NK-92 treated with Interleukin-12 subunit alpha and Interleukin-12 subunit beta, amount 100 ng/mL, for 24 hours (cell line): Measurements from ENCODE around the gene ELMO1.

Experiments used
- DNase-seq: peaks from one replicate; lab custom pipeline; 2025; lab: John Stamatoyannopoulos, UW

Gene ELMO1

DNA sequence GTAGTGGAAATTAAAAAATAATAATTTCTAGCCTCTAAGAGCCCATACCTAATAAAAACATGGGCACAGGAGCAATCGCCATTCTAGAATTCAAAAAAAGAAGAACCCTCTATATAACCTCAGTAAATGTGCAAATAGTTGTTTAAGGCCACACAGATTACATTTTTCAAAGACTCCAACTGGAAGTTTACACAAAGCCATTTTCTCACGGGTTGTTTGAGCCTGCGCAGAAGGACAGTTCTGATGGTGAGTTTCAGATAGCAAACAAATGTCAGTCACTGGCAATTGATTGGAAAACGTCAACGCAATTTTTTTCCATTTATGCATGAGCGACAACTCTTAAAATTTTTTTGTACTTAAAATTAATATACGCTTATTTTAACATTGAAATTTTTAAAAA, 23.0 kb upstream of the ELMO1 start:
- DNase-seq: no peak

DNA sequence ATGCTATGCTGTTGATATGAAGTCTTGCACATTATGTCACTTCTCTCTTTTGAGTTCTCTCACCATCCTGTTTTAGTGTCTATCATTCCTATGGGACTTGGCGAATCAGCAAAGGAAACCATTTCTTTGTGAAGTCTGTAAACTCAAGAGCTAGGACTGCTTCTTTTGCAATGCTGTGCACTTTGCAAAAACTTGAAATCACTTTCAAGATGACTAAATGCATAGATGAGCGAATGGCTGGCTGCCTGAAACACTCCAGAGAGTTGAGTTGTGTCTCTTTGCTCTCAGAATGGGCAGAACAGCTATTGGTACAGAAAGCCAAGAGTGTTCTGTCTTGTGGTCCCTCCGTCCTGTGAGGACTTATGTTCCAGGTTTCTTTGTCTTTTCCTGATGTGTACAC, 18.3 kb upstream of the ELMO1 start:
- no peak for DNase-seq

DNA sequence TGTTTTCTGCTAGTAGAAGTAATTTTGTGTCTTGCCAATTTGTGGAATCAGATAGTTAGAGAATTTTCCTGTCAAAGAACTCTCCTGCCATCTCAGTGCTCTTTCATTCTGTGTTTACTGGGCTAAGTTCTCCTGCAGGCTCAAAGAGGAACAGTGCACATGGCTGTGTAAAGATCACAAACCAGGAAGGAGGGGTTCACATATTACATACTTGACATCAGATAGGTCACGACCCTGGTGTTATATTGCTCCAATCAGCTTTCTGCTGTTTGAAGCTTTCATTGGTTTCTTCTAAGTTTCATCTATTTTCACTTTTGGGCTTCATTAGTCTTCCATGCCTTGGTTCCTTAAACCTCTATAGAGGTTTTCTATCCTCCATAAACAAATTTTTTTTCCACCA, 13.5 kb upstream of the ELMO1 start:
- DNase-seq: no peak

DNA sequence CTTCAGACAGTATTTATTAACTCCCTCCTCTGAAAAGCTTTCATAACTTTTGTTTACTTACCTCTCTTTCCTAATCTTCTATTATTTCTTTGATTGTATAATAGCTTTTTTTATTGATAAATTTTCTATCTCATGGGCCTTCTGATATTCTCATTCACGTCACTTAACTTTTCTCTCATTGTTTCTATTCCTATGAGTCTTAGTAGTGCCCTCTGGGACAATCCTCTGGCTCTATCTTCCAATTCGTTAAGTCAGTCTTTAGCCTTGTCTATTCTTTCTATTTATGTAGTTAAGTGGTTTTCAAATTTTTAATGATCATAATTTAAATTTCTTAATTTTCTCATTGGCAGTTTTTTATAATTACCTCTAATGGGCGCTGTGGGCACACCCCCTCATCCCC, 6.4 kb upstream of the ELMO1 start:
- no peak for DNase-seq

DNA sequence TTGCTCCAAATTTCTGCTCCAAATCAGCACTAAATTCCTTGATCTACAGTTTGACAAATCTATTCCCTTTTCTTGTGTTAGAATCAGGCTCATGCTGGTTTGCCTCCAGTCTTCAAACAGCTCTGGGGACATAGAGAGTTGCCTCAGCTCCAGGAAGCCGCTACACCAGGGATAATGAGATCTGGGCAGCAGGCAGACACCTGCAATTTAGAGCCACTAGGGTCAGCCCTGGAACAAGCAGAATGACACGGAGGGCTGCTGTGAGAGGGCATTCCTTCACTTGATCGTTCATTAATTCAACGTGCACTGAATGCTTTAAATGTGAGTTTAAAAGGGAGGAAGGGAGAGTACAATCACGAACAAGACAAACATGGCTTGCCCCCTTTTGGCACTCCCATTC, 3.7 kb upstream of the ELMO1 start:
- DNase-seq: no peak

DNA sequence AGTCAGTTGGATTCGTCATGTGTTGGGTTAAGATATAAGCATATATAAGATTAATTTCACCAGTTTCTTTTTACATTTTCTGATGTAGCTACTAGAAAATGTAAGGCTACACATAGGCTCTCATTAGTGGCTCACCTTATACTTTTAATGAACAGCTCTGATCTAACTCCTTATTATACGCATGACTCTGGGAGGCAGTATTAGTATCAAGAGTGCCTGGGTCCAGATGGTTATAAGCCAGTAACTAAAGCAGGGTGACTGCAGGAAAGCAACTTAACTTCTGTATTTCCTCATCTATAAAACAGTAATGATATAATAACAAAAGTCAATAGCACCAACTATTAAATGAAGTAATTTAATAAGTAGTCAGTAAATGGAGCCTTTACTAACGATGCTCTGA, 1.4 kb upstream of the ELMO1 start:
- no peak for DNase-seq

DNA sequence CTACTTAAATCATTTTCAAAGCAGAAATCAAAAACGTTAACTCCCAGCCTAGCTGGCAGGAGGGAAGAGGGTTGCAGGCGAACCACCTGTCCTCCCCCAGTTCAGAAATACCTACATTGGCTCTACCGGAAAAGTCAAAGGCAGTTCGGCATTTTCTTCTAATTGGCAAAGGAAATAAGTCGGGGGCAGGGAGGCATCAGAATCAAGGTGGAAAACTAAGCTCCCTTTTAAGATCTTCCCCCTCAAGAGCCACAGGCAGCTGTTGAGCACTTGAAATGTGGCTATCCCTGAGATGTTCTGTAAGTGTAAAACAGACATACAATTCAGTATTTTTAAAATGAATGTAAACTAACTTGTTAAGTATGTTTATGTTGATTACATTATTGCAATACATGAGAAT, 957 bp upstream of the ELMO1 start:
- DNase-seq: no peak

DNA sequence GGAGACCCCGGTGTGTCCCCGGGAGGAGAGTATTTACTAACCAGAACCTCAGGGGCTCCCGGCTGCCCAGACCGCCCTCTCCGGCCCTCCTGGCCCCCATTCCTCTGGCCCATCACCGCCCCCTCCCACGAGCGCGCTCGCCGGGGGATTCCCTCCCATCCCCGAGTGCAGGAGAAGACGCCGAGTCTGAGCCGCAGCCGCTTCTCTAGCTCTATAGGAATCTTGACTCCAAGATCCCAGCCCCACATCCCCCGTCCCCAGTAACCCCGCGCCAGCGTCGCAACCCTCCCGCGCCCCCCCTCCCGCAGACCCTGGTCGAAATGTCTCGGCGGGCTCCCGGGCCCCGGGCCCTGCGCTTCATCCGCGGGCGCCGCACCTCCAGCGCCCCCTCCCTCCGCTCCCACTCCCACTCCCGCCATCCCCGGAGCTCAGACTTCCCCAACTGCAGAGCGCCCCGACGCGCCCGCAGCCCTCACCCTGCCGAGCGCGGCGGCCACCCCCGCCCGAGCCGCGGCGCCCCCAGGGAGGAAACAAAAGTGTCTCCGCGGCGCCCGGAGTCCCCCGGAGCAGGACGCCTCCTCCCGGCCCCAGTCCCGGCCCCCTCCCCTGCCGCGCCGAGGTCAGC, 541 bp downstream of the ELMO1 start:
- no peak for DNase-seq

DNA sequence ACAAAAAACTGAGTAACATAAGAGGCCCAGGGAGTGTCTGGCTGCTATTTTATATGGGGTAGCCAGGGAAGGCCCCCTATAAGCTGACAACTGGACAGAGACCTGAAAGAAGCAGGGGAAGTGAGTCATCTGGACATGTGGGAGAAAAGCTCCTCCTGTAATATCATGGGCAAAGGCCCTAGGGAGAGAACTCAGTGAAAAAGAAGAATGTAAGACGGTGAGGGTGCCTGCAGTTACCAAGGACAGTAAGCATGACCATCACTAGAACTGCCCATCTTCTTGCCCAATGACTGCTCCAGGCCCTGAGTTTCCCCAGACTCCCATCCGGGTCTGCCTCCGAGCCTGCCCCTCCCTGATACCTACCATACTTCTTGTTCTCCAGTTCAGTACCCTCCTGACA, 2.3 kb downstream of the ELMO1 start:
- DNase-seq: no peak

DNA sequence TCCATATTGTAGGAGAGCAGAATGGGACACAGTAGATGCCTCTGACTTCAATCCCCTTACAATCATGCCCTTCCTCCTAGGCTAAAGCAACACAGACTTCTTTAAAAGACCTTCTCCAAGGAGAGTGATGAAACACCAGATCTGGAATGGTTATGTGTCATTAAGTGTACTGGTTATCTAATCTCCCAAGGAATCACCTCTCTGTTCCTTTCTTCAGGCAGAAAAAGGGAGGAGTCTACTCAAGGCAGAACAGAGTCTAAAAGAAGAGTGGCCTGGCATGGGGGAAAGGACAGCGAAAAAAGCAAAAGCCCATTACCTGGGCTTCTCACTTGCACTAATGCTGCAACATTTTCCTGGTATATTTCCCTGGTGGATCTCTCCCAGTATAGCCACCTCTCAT, 2.9 kb downstream of the ELMO1 start:
- no peak for DNase-seq

DNA sequence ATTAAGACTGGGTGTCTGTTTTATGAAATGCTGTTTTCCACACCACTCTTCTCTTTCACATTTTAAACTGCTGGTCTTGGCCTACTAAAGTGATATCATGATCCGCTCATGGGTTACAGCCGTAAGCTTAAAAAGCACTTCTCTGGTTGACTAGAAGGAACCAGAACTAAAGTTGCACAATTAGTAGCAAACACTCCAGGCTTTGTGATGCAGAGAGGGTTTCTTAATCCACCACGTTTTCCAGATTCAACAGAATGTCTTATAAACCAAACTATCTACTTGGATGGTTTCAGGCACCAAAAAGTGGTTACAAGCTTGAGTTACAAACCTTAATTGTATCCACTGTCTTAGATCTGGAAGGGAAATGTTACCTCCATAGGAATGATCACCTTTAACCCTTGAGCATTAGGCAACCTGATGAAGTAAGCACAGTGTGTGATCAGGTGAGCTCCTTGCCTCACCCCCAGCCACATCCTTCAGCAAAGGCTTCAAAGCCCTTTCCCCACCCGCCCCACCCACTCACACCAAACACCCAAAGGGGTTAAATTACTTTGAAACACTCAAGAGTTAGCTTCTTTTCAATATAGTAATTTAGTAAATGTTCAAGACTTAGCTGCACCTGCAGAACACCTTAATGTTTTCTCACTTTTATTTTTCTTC, 3.5 kb downstream of the ELMO1 start:
- DNase-seq: no peak

DNA sequence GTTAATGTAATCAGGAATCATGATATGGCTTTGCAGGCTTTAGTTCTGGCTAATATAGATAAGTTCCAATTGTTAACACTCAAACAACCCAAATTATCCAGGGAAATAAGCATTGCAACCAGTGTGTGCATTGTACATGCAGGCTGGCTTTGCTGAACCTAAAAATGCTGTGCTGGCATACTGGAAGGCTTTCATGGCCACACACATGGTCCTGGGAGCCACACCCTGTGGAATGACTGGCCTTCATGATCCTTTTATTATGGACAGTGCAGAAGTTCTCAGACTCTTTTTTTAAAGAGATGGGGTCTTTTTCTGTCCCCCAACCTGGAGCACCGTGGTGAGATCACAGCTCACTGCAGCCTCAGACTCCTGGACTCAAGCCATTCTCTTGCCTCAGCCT, 5.0 kb downstream of the ELMO1 start:
- DNase-seq: no peak

DNA sequence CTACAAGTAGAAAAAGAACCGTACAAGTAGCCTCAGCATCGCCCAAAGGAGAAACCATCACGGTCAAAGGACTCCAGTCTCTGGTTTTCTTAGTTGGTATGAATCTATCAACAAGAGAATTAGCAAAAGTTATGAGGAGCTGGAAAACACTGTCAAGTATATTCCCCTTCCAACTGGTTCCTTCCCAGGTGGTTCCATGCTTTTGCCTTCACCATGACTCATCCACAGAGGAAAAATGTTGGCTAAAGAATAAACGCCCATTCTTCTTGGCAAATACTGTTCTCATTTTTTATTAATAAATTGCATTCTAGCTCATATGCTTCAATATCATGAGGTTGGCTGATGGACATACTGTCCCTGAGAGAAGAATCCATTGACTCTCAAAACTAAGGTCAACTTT, 6.4 kb downstream of the ELMO1 start:
- DNase-seq: no peak

DNA sequence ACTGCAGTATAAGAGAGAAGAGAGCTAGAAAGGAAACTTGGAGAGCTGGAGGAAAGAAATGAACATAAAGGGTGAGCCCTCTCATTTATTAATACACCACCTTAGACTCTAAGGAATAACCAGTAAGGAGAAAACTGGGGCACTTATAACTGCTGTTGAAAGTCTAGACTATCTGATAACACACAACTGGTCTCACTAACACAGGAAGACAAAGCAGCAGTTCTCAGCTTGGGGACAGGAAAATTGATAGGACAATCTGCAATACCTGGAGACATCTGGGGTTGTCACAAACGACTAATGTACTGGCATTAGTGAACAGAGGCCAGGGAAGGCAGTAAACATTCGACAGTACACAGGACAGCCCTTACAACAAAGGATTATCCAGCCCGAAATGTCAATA, 6.8 kb downstream of the ELMO1 start:
- DNase-seq: no peak

DNA sequence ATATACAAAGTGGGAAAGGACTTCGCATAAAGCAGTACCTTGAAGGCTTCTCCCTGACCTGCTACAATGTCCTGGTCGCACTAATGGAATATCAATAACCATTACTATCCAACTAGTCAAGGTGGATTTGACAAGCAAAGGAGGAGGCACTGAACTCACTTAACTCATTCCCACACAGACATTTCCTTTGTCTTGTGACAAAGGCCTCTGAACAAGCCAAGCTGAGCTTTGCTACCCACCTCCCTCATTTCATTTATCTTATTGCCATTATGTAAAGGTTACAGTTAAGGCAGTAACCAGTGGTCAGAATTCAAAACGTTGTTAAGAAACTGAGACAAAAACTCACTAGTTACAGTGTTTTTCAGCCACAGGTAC, 7.3 kb downstream of the ELMO1 start:
- DNase-seq: no peak

DNA sequence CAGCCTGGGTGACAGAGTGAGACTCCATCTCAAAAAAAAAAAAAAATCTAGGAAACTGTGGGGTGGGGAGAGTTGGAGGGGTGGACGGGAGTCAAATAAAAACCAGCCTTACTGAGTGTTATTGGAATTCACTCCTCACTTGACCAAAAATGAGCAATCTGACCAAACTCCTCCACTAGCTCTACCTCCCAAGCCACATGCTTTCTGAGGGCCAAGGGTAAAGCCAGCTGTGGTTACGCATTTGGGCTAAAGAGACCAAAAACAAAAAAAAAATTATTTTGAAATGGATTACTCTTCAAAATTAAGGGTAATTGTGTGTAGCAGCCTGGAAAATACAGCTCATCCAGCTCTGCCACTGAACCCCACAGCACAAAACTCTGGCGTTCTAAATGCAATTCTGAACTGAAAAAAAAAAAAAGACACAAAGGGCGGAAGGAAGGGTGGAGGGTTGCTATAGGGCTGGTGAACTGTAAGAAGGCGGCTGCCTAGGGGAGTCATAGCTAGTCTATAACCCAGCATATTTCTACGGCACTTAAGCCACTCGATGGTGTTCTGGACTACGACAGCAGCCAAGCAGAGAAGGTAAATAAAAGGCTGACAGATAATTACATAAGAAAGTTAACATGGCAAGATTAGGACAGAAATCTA, 7.8 kb downstream of the ELMO1 start:
- no peak for DNase-seq

DNA sequence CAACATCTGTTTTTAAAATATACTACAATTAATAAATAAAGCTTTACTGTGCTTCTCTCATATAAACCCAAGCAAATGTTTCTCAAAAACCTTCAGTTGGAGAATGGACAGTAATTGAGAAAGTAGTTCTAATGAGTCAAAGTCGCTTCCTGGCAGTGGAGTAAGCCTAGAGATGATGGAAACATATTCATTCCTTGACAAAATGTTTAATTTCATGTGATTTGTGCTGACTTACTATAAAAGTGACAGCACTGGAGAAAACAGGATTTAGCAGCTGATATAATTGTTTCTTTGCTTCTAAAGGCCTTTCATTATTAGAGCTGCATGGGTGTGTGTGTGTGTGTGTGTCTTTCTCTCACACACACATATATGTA, 9.0 kb downstream of the ELMO1 start:
- no peak for DNase-seq

DNA sequence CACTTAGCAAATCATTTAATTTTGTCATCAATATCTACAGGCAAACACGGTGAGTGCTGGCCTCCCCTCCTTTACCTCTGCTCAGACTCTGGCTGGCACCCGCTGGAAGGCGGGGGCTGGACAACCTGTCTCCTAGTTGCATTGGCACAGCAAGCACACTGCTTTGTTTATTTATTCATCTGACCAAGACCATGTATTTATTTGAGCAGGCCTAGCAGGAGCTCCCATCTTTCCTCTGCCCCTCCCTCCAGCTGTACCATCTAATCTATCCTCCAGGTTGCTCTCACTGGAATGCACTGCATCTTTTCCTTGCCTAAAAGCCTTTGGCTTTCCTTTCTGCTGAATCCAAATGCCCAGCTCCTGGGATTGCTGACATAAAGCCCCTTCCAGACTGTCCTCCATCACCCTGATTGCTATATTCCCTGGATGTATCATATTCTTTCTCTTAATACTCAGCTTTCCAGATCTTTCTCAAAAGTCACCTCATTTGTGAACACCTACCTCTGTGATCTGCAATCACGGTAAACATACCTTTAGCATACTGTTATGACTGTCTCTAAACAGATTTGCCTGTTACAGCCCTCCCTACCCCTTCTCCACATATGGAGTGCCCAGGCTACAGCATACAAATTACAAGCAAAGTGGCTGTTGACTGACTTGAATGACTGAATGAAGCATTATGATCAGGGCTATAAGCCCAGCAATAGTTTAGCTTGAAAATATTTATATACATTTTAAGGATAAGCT, 9.6 kb downstream of the ELMO1 start:
- DNase-seq: no peak

DNA sequence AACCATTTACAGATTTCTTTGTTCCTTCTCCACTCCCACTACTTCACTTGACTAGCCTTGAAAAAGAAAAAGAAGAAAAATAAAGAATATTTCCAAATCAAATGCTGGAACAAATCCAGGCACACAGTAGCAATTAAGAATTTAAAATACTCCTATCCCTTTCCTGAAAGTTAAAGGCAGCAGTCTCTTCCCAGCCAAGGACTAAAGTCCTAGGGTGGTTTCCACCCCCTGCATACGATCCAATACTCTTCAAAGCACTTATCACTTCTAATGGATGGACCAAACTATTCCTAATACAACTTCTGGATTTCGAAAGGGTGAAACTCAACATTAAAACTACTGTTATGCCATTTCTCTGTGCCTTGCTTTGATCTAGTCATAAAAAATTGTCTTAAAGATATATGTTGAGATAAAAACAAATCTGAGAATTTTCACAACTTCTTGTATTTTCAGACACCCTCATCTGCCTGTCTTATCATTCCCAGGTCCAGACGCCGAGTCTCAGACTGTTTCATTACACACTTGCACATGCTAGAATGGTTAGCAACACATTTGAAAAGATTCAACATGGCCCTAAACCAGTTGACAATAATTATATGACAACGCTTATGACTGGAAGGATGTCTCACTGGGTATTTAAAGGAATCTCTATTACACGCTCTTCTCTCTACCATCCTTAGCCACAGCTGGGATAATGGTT, 13.4 kb downstream of the ELMO1 start:
- DNase-seq: no peak

DNA sequence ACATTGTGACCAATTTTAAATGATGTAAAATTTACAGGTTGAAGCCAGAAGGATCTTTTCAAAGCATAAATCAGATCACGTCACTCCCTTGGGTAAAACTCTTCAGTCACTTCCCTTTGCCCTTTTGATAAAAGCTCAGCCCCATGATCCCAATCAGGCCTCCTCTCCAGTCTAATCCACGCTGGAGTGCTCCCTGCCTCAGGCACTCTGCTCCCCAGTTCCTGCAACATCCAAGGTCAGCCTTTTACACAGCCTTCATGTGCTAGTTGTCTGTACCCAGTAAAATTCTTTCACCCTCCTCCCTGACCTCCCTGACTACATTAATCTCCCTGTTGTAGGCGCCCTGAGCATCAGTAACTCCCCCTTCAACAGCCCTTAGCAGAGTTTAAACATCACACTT, 14.1 kb downstream of the ELMO1 start:
- DNase-seq: no peak

DNA sequence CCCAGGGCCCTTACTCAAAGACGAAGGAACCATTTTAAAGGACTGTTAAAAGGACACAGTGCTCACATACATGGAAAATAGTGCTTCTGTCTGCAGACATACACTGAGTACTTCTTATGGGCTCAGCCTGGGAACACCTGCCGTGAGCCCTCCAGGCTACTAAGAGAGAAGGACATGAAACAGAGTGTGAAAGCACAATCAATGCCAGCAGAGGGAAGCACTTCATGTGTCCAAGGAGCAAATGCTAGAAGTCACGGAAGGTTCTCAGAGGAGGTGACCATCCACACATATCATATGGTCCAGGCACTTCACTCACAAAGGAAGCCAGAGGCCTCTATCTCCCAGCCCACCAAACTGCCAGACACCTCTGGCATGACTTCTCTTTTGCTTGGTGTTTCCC, 15.5 kb downstream of the ELMO1 start:
- DNase-seq: no peak

DNA sequence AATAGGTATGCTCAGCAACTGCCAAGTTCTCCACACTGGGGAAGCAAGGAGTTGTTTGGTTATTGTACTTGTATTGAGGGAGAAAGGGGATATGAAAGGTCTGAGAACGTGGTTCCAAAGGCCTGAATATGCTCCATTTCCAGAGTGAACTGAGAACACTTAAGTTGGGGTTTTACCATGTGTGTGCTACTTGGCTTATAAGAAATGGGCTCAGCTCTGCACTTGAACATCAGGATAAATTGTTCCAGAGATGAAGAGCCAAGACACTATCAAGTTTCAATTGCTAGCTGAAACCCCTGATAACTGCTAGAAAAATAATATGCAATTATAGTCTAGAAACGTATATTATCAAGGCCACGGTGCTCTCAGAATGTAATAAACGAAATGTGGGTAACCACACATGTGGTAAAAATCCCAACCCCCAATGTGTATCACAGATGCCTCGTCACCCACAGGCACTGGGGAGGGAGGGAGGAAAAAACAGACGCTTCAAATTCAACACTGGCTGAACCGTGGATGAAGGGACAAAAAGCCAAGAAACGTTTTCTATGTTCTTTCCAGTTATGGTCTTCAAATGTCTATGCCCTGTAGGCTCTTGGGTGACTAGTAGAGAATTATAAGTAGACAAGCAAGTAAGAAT, 16.3 kb downstream of the ELMO1 start:
- no peak for DNase-seq
